Fibroblast of skin of back (primary cell): Measurements from ENCODE around the gene TTLL11.

Experiments used
- DNase-seq: peaks from one replicate; pipeline ENCODE4 v3.0.0-alpha.2; 2013

TTLL11 gene

GRCh38 chr9:121823451-121824169 is 269.5 kb downstream of the TTLL11 start:
- DNase-seq: no peak

- DNase-seq: no peak
Measured at GRCh38 chr9:121822093-121823085, 270.7 kb downstream of the TTLL11 start.

- DNase-seq: no peak
Measured at GRCh38 chr9:121821326-121821725, 271.8 kb downstream of the TTLL11 start.

GRCh38 chr9:121820286-121821005 is 272.7 kb downstream of the TTLL11 start:
- DNase-seq: no peak

- DNase-seq: no peak
Measured at GRCh38 chr9:121819428-121820231, 273.5 kb downstream of the TTLL11 start.

- no peak for DNase-seq
Measured at GRCh38 chr9:121818841-121819427, 274.2 kb downstream of the TTLL11 start.

GRCh38 chr9:121818016-121818661 is 275.0 kb downstream of the TTLL11 start:
- DNase-seq: no peak

GRCh38 chr9:121817476-121817875 is 275.6 kb downstream of the TTLL11 start:
- no peak for DNase-seq

GRCh38 chr9:121816845-121817450 is 276.2 kb downstream of the TTLL11 start:
- DNase-seq: no peak

GRCh38 chr9:121816449-121816817 is 276.7 kb downstream of the TTLL11 start:
- DNase-seq: no peak

GRCh38 chr9:121815546-121816448 is 277.3 kb downstream of the TTLL11 start:
- no peak for DNase-seq

GRCh38 chr9:121815084-121815483 is 278.0 kb downstream of the TTLL11 start:
- no peak for DNase-seq

GRCh38 chr9:121814594-121814993 is 278.5 kb downstream of the TTLL11 start:
- DNase-seq: no peak

- no peak for DNase-seq
Measured at GRCh38 chr9:121813519-121814210, 279.4 kb downstream of the TTLL11 start.

- DNase-seq: no peak
Measured at GRCh38 chr9:121812159-121812735, 280.9 kb downstream of the TTLL11 start.

GRCh38 chr9:121811751-121812150 is 281.4 kb downstream of the TTLL11 start:
- DNase-seq: no peak

- DNase-seq: no peak
Measured at GRCh38 chr9:121811140-121811539, 282.0 kb downstream of the TTLL11 start.

- DNase-seq: no peak
Measured at GRCh38 chr9:121810489-121810888, 282.6 kb downstream of the TTLL11 start.
